Measurements from ENCODE around the gene NSD1. TPM values are rescaled to one million over a fixed set of nuclear protein-coding genes. Genes with fewer than 3 reads are reported as not detected.
"Not testable (repeated sequence)": the region's sequence is repeated elsewhere in the genome, so short reads cannot be mapped to it uniquely, and the experiment has no call there.

The NSD1 gene
- total RNA-seq, 2 experiments from 2014 or later: 96.2 to 101 TPM

- no peak for DNase-seq
- no peaks in the 10 kb centered on the region for H3K27me3 Mint-ChIP-seq
Observed at GRCh38 chr5:177228751-177229150, 95.2 kb downstream of the NSD1 start.

GRCh38 chr5:177230660-177231059 is 97.1 kb downstream of the NSD1 start:
- no peak overlapping the region for H3K4me3 Mint-ChIP-seq
- POLR2A ChIA-PET: no interaction called here
- DNase-seq: no peak
- H3K9me3 Mint-ChIP-seq: no peaks in the 10 kb centered on the region
- peaks cover 10% of the 10 kb centered on the region for H3K4me1 Mint-ChIP-seq
- H3K36me3 Mint-ChIP-seq: peaks cover 10% of the 10 kb centered on the region
- H3K27me3 Mint-ChIP-seq: no peaks in the 10 kb centered on the region
- H3K27ac Mint-ChIP-seq: no peak overlapping the region
- no peak for ATAC-seq (ENCODE audit: low read depth)

More at GRCh38 chr5:177228751-177229150, 95.2 kb downstream of the NSD1 start:
- H3K4me1 Mint-ChIP-seq: peaks cover 8% of the 10 kb centered on the region
- POLR2A ChIA-PET: interaction anchor here (0.7 kb wide), 1 partner anchor 11 kb away, joined by 4 read pairs; no protein-coding TSS in a partner anchor
- H3K36me3 Mint-ChIP-seq: peaks cover 15% of the 10 kb centered on the region
- H3K27ac Mint-ChIP-seq: no peak overlapping the region
- no peak for ATAC-seq (ENCODE audit: low read depth)
- no peaks in the 10 kb centered on the region for H3K9me3 Mint-ChIP-seq
- H3K4me3 Mint-ChIP-seq: no peak overlapping the region

- POLR2A ChIA-PET: no interaction called here
- Mint-ChIP-seq H3K4me3 (no peak overlapping the region), H3K36me3 (peaks cover 13% of the 10 kb centered on the region), H3K9me3 (no peaks in the 10 kb centered on the region), H3K27me3 (no peaks in the 10 kb centered on the region), H3K4me1 (peaks cover 10% of the 10 kb centered on the region), H3K27ac (no peak overlapping the region)
- ATAC-seq (ENCODE audit: low read depth): no peak
- DNase-seq: no peak
Observed at GRCh38 chr5:177231479-177232250, 98.1 kb downstream of the NSD1 start.

GRCh38 chr5:177232358-177232757 is 98.8 kb downstream of the NSD1 start:
- Mint-ChIP-seq H3K9me3 (no peaks in the 10 kb centered on the region), H3K36me3 (peaks cover 15% of the 10 kb centered on the region), H3K27me3 (no peaks in the 10 kb centered on the region), H3K4me1 (peaks cover 10% of the 10 kb centered on the region), H3K27ac (no peak overlapping the region), H3K4me3 (no peak overlapping the region)
- POLR2A ChIA-PET: no interaction called here
- DNase-seq (no peak), ATAC-seq (ENCODE audit: low read depth) (no peak)

- Mint-ChIP-seq H3K36me3 (peaks cover 18% of the 10 kb centered on the region), H3K4me3 (no peak overlapping the region), H3K9me3 (no peaks in the 10 kb centered on the region), H3K27me3 (no peaks in the 10 kb centered on the region), H3K4me1 (peaks cover 10% of the 10 kb centered on the region), H3K27ac (no peak overlapping the region)
- DNase-seq (no peak), ATAC-seq (ENCODE audit: low read depth) (no peak)
- POLR2A ChIA-PET: no interaction called here
Observed at GRCh38 chr5:177232761-177233160, 99.2 kb downstream of the NSD1 start.

GRCh38 chr5:177233206-177233605 is 99.6 kb downstream of the NSD1 start:
- no peak overlapping the region for H3K4me3 Mint-ChIP-seq
- no peak for DNase-seq
- H3K9me3 Mint-ChIP-seq: no peaks in the 10 kb centered on the region
- H3K27ac Mint-ChIP-seq: no peak overlapping the region
- POLR2A ChIA-PET: no interaction called here
- no peaks in the 10 kb centered on the region for H3K27me3 Mint-ChIP-seq
- peaks cover 11% of the 10 kb centered on the region for H3K4me1 Mint-ChIP-seq
- no peak for ATAC-seq (ENCODE audit: low read depth)
- peaks cover 23% of the 10 kb centered on the region for H3K36me3 Mint-ChIP-seq

GRCh38 chr5:177233802-177234201 is 100.2 kb downstream of the NSD1 start:
- DNase-seq (no peak), ATAC-seq (ENCODE audit: low read depth) (no peak)
- Mint-ChIP-seq H3K4me3 (no peak overlapping the region), H3K36me3 (peaks cover 29% of the 10 kb centered on the region), H3K27ac (no peak overlapping the region), H3K9me3 (no peaks in the 10 kb centered on the region), H3K27me3 (no peaks in the 10 kb centered on the region), H3K4me1 (peaks cover 11% of the 10 kb centered on the region)
- POLR2A ChIA-PET: no interaction called here

GRCh38 chr5:177234841-177235240 is 101.3 kb downstream of the NSD1 start:
- no peak for DNase-seq
- Mint-ChIP-seq H3K27me3 (no peaks in the 10 kb centered on the region), H3K36me3 (peaks cover 26% of the 10 kb centered on the region), H3K4me3 (no peak overlapping the region), H3K4me1 (peaks cover 5% of the 10 kb centered on the region), H3K9me3 (no peaks in the 10 kb centered on the region), H3K27ac (no peak overlapping the region)
- ATAC-seq (ENCODE audit: low read depth): no peak
- POLR2A ChIA-PET: interaction anchor here (0.6 kb wide), 1 partner anchor 50 kb away, joined by 4 read pairs; no protein-coding TSS in a partner anchor

- POLR2A ChIA-PET: no interaction called here
- DNase-seq: no peak
- H3K9me3 Mint-ChIP-seq: no peaks in the 10 kb centered on the region
- no peak overlapping the region for H3K27ac Mint-ChIP-seq
- H3K36me3 Mint-ChIP-seq: peaks cover 39% of the 10 kb centered on the region
- peaks cover 5% of the 10 kb centered on the region for H3K4me1 Mint-ChIP-seq
- ATAC-seq (ENCODE audit: low read depth): no peak
- H3K27me3 Mint-ChIP-seq: no peaks in the 10 kb centered on the region
- no peak overlapping the region for H3K4me3 Mint-ChIP-seq
Observed at GRCh38 chr5:177241768-177242167, 108.2 kb downstream of the NSD1 start.

GRCh38 chr5:177242304-177242703 is 108.7 kb downstream of the NSD1 start:
- no peaks in the 10 kb centered on the region for H3K27me3 Mint-ChIP-seq
- DNase-seq (no peak), ATAC-seq (ENCODE audit: low read depth) (no peak)
- H3K4me1 Mint-ChIP-seq: peaks cover 5% of the 10 kb centered on the region
- no peak overlapping the region for H3K4me3 Mint-ChIP-seq
- POLR2A ChIA-PET: no interaction called here
- H3K36me3 Mint-ChIP-seq: peaks cover 42% of the 10 kb centered on the region
- H3K27ac Mint-ChIP-seq: no peak overlapping the region
- no peaks in the 10 kb centered on the region for H3K9me3 Mint-ChIP-seq

GRCh38 chr5:177249761-177250537 is 116.4 kb downstream of the NSD1 start:
- ATAC-seq (ENCODE audit: low read depth) (no peak), DNase-seq (no peak)
- Mint-ChIP-seq H3K9me3 (no peaks in the 10 kb centered on the region), H3K27me3 (no peaks in the 10 kb centered on the region), H3K36me3 (peaks cover 36% of the 10 kb centered on the region), H3K4me3 (no peak overlapping the region), H3K27ac (no peak overlapping the region), H3K4me1 (no peaks in the 10 kb centered on the region)
- POLR2A ChIA-PET: no interaction called here

GRCh38 chr5:177253252-177253651 is 119.7 kb downstream of the NSD1 start:
- Mint-ChIP-seq H3K36me3 (peaks cover 30% of the 10 kb centered on the region), H3K4me3 (no peak overlapping the region)

GRCh38 chr5:177256296-177256695 is 122.7 kb downstream of the NSD1 start:
- DNase-seq (no peak), ATAC-seq (ENCODE audit: low read depth) (no peak)
- Mint-ChIP-seq H3K27ac (peak overlapping the region; percentile 11), H3K4me3 (no peak overlapping the region), H3K27me3 (no peaks in the 10 kb centered on the region), H3K9me3 (no peaks in the 10 kb centered on the region), H3K4me1 (peaks cover 14% of the 10 kb centered on the region), H3K36me3 (peaks cover 33% of the 10 kb centered on the region)
- POLR2A ChIA-PET: no interaction called here

More at GRCh38 chr5:177253252-177253651, 119.7 kb downstream of the NSD1 start:
- no peaks in the 10 kb centered on the region for H3K27me3 Mint-ChIP-seq
- no peaks in the 10 kb centered on the region for H3K9me3 Mint-ChIP-seq
- no peak overlapping the region for H3K27ac Mint-ChIP-seq
- ATAC-seq (ENCODE audit: low read depth) (no peak), DNase-seq (no peak)
- POLR2A ChIA-PET: no interaction called here
- peaks cover 9% of the 10 kb centered on the region for H3K4me1 Mint-ChIP-seq

- not testable (repeated sequence) for H3K9me3 Mint-ChIP-seq; H3K27me3 Mint-ChIP-seq; H3K4me3 Mint-ChIP-seq; ATAC-seq (ENCODE audit: low read depth); DNase-seq; H3K27ac Mint-ChIP-seq
- Mint-ChIP-seq H3K36me3 (peaks cover 22% of the 10 kb centered on the region), H3K4me1 (peaks cover 14% of the 10 kb centered on the region)
- POLR2A ChIA-PET: interaction anchor here (0.6 kb wide), 1 partner anchor 906 kb away, joined by 4 read pairs; no protein-coding TSS in a partner anchor
Observed at GRCh38 chr5:177258711-177259110, 125.1 kb downstream of the NSD1 start.

Data from activated naive CD8-positive, alpha-beta T cell treated with anti-CD3 and anti-CD28 coated beads, Interleukin-2, amount 10 ng/mL, durations not matched to agents 7 days and 5 days (primary cell).